HCT116 (cell line): ENCODE data around the gene CDKAL1. TPM values are rescaled to one million over a fixed set of nuclear protein-coding genes. Genes with fewer than 3 reads are reported as not detected.

ENCODE experiments used
- ATAC-seq: fragments of 200-7000 bp; cut with Tn5 transposase; 2 replicates; pipeline ENCODE4 v1.9.1; 2020; ENCODE audit warnings: mild to moderate bottlenecking, moderate library complexity
- BruUV-seq: library from RNA; stranded (reverse); fragments of 400-500 nt; replicated peaks from 2 replicates; lab custom pipeline; 2021; lab: Mats Ljungman, UMichigan
- CTCF ChIA-PET: fragments of 300-600 bp; sonication (Branson Sonifier 250); formaldehyde crosslinking; loops from one replicate; lab custom pipeline; 2021; ENCODE audit warnings: antibody characterized with exemption; lab: Charles Lee
- POLR2A ChIA-PET: fragments of 300-600, 350-600 bp; sonication (Branson Sonifier 250); formaldehyde crosslinking; loops from one replicate; lab custom pipeline; 2021; ENCODE audit warnings: antibody characterized with exemption; lab: Charles Lee
- RAD21 ChIA-PET, 2 experiments: fragments of 300-600 bp; sonication (Branson Sonifier 250); formaldehyde crosslinking; loops; one replicate each; lab custom pipeline; 2023; ENCODE audit warnings: low total read pairs in 2 of 2; ENCODE audit not compliant: uncharacterized antibody in 2 of 2, unreplicated experiment in 2 of 2, low non-redundant PET in 1 of 2; lab: Charles Lee
- DNase-seq: peaks from one replicate; pipeline ENCODE4 v3.0.0-alpha.2; 2010; ENCODE audit warnings: low read depth, low spot score
- H2AFZ ChIP-seq: fragments of 200-600 bp; shearing (Covaris generic), sonication (generic); 2 replicates; pipeline ENCODE4 v1.6.1; 2017; ENCODE audit warnings: low read depth, mixed run types, mixed read lengths, antibody characterized with exemption, low read length; ENCODE audit not compliant: poor library complexity, severe bottlenecking
- H3K27ac ChIP-seq: 2 replicates; pipeline ENCODE4 v1.5.1; 2012; ENCODE audit warnings: low read depth, low read length
- H3K27me3 ChIP-seq: fragments of 200-600 bp; sonication (generic); 2 replicates; pipeline ENCODE4 v1.6.1; 2016; ENCODE audit warnings: mixed run types, low read length, mixed read lengths; ENCODE audit not compliant: insufficient read depth
- H3K36me3 ChIP-seq, 2 experiments: fragments of 200-500 bp in 1 of 2; fragments of 200-600 bp in 1 of 2; sonication (Bioruptor generic) in 1 of 2; sonication (generic) in 1 of 2; 2 replicates each; pipeline versions ENCODE4 v1.5.1 to v1.6.1; 2014 to 2016; ENCODE audit warnings: low read length in 2 of 2, inconsistent platforms in 1 of 2, mixed read lengths in 1 of 2, mixed run types in 1 of 2; ENCODE audit not compliant: insufficient read depth in 2 of 2, control insufficient read depth in 1 of 2
- H3K4me1 ChIP-seq, 2 experiments: fragments of 200-600 bp in 1 of 2; sonication (generic) in 1 of 2; 2 replicates each; pipeline versions ENCODE4 v1.5.1 to v1.6.1; 2012 to 2017; ENCODE audit warnings: low read length in 2 of 2, inconsistent platforms in 1 of 2, mild to moderate bottlenecking in 1 of 2, mixed read lengths in 1 of 2, mixed run types in 1 of 2, moderate library complexity in 1 of 2; ENCODE audit not compliant: insufficient read depth in 2 of 2, control insufficient read depth in 1 of 2
- H3K4me2 ChIP-seq: fragments of 200-600 bp; sonication (generic); 2 replicates; pipeline ENCODE4 v1.6.1; 2017; ENCODE audit warnings: mixed run types, low read length, mixed read lengths
- H3K4me3 ChIP-seq, 2 experiments: fragments of 200-600 bp in 1 of 2; sonication (generic) in 1 of 2; replicated peaks in 1 of 2; 2 replicates each; pipeline ENCODE4 v1.5.1; 2011 to 2016; ENCODE audit warnings: low read length in 2 of 2, control low read depth in 1 of 2, low read depth in 1 of 2, mild to moderate bottlenecking in 1 of 2, mixed read lengths in 1 of 2, mixed run types in 1 of 2
- H3K79me2 ChIP-seq: fragments of 200-600 bp; sonication (generic); 2 replicates; pipeline ENCODE4 v1.6.1; 2017; ENCODE audit warnings: mild to moderate bottlenecking, mixed run types, low read length, moderate library complexity, mixed read lengths; ENCODE audit not compliant: insufficient read depth
- H3K9ac ChIP-seq: fragments of 200-600 bp; sonication (generic); 2 replicates; pipeline ENCODE4 v1.6.1; 2016; ENCODE audit warnings: low read length, mixed read lengths
- H3K9me2 ChIP-seq: fragments of 200-600 bp; sonication (generic), shearing (Covaris generic); 2 replicates; pipeline ENCODE4 v1.6.1; 2017; ENCODE audit warnings: mixed run types, mild to moderate bottlenecking, moderate library complexity; ENCODE audit not compliant: insufficient read depth
- H3K9me3 ChIP-seq, 2 experiments: fragments of 200-500 bp in 1 of 2; fragments of 200-600 bp in 1 of 2; sonication (Bioruptor generic) in 1 of 2; sonication (generic) in 1 of 2; 2 replicates each; pipeline ENCODE4 v1.6.1; 2014 to 2017; ENCODE audit warnings: low read length in 2 of 2, mixed read lengths in 2 of 2, inconsistent platforms in 1 of 2, low read depth in 1 of 2, mild to moderate bottlenecking in 1 of 2, mixed run types in 1 of 2, moderate library complexity in 1 of 2; ENCODE audit not compliant: control insufficient read depth in 1 of 2, insufficient read depth in 1 of 2
- H4K20me1 ChIP-seq: fragments of 200-600 bp; sonication (generic), shearing (Covaris generic); 2 replicates; pipeline ENCODE4 v1.6.1; 2017; ENCODE audit warnings: mixed run types, mild to moderate bottlenecking, moderate library complexity; ENCODE audit not compliant: insufficient read depth
- CBX3 ChIP-seq: IDR thresholded peaks from 2 replicates; pipeline ENCODE4 v1.6.1; 2012; ENCODE audit warnings: low read depth
- EGR1 ChIP-seq: IDR thresholded peaks from 2 replicates; pipeline ENCODE4 v1.6.1; 2012; ENCODE audit warnings: low read depth
- ELF1 ChIP-seq: IDR thresholded peaks from 2 replicates; pipeline ENCODE4 v1.6.1; 2012; ENCODE audit warnings: low read depth, borderline replicate concordance
- EZH2 ChIP-seq: fragments of 200-600 bp; sonication (generic); IDR thresholded peaks from 2 replicates; pipeline ENCODE4 v1.6.1; 2017; ENCODE audit warnings: antibody characterized with exemption, mixed run types
- POLR2AphosphoS5 ChIP-seq: IDR thresholded peaks from 2 replicates; pipeline ENCODE4 v1.6.1; 2011; ENCODE audit warnings: mild to moderate bottlenecking, low read depth, low read length, moderate library complexity
- SRF ChIP-seq: IDR thresholded peaks from 2 replicates; pipeline ENCODE4 v1.6.1; 2012; ENCODE audit warnings: low read depth
- YY1 ChIP-seq: IDR thresholded peaks from 2 replicates; pipeline ENCODE4 v1.6.1; 2011; ENCODE audit warnings: low read length, low read depth, moderate library complexity, mild to moderate bottlenecking; ENCODE audit not compliant: insufficient replicate concordance; ENCODE audit errors: extremely low read depth
- ZNF274 ChIP-seq: fragments of 200-500 bp; sonication (Bioruptor generic); IDR thresholded peaks from 2 replicates; pipeline ENCODE4 v1.6.1; 2014; ENCODE audit warnings: mild to moderate bottlenecking, low read depth, low read length, inconsistent platforms
- intact Hi-C: fragments of 100-400 bp; cut with micrococcal nuclease; formaldehyde crosslinking; loops from 2 replicates; pipeline ENCODE4 v1.10.0; 2022
- total RNA-seq: library from RNA; stranded (reverse); gene quantifications from one replicate; pipeline ENCODE4 v1.2.1, GENCODE V29; 2021; ENCODE audit not compliant: unreplicated experiment
- TF ChIP-seq, protein P1 (sequence below): IDR thresholded peaks from 2 replicates; pipeline ENCODE4 v1.6.1; 2012; ENCODE audit warnings: low read depth
- TF ChIP-seq, protein P2 (sequence below), 3 experiments: fragments of 200-600 bp in 1 of 3; sonication (generic) in 1 of 3; IDR thresholded peaks in 2 of 3; conservative IDR thresholded peaks in 1 of 3; 2 replicates each; pipeline ENCODE4 v1.5.1; 2012 to 2017; ENCODE audit warnings: low read depth in 2 of 3, low read length in 2 of 3, antibody characterized with exemption in 1 of 3, borderline replicate concordance in 1 of 3, control low read depth in 1 of 3, mild to moderate bottlenecking in 1 of 3, mixed read lengths in 1 of 3, mixed run types in 1 of 3, moderate library complexity in 1 of 3; ENCODE audit not compliant: insufficient read depth in 1 of 3

The CDKAL1 gene
- total RNA-seq, 1 experiment from 2014 or later = 14.9 TPM

DNA sequence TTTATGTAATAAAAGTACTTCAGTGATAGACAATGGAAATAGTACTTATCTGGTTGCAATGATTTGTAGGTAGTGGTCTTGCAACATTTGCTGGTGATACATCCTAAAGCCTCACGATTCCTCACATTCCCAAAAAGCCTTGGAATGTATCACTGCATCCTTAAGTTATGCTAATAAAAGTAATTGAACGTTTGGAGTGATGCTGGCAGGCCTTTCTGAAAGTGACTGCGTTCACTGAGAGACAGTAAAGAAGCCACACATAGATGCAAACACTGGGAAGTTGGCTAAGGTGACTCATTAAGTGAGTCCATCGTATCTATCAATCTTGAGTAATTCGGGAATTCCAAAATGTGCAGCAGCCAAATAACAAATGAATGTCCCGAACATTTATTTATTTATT is 615.2 kb downstream of the CDKAL1 start:
- H3K9me2 ChIP-seq = no peaks in the 10 kb centered on the region
- no peak overlapping the region for H3K9ac ChIP-seq
- H4K20me1 ChIP-seq = no peaks in the 10 kb centered on the region
- no peak overlapping the region for H2AFZ ChIP-seq
- no peaks in the 10 kb centered on the region for H3K79me2 ChIP-seq
- no peak overlapping the region for H3K27ac ChIP-seq
- H3K36me3 ChIP-seq = no peaks in the 10 kb centered on the region
- no peaks in the 10 kb centered on the region for H3K4me1 ChIP-seq
- no TSS peak for BruUV-seq
- DNase-seq (no peak), ATAC-seq (no peak)
- CTCF ChIA-PET = no interaction called here
- H3K9me3 ChIP-seq = no peaks in the 10 kb centered on the region
- TF ChIP-seq, protein P1, sequence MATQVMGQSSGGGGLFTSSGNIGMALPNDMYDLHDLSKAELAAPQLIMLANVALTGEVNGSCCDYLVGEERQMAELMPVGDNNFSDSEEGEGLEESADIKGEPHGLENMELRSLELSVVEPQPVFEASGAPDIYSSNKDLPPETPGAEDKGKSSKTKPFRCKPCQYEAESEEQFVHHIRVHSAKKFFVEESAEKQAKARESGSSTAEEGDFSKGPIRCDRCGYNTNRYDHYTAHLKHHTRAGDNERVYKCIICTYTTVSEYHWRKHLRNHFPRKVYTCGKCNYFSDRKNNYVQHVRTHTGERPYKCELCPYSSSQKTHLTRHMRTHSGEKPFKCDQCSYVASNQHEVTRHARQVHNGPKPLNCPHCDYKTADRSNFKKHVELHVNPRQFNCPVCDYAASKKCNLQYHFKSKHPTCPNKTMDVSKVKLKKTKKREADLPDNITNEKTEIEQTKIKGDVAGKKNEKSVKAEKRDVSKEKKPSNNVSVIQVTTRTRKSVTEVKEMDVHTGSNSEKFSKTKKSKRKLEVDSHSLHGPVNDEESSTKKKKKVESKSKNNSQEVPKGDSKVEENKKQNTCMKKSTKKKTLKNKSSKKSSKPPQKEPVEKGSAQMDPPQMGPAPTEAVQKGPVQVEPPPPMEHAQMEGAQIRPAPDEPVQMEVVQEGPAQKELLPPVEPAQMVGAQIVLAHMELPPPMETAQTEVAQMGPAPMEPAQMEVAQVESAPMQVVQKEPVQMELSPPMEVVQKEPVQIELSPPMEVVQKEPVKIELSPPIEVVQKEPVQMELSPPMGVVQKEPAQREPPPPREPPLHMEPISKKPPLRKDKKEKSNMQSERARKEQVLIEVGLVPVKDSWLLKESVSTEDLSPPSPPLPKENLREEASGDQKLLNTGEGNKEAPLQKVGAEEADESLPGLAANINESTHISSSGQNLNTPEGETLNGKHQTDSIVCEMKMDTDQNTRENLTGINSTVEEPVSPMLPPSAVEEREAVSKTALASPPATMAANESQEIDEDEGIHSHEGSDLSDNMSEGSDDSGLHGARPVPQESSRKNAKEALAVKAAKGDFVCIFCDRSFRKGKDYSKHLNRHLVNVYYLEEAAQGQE = no peak
- TF ChIP-seq CBX3 (no peak), POLR2AphosphoS5 (no peak), EGR1 (no peak), ELF1 (no peak), SRF (no peak), EZH2 (no peak), ZNF274 (no peak), YY1 (no peak)
- TF ChIP-seq, protein P2, sequence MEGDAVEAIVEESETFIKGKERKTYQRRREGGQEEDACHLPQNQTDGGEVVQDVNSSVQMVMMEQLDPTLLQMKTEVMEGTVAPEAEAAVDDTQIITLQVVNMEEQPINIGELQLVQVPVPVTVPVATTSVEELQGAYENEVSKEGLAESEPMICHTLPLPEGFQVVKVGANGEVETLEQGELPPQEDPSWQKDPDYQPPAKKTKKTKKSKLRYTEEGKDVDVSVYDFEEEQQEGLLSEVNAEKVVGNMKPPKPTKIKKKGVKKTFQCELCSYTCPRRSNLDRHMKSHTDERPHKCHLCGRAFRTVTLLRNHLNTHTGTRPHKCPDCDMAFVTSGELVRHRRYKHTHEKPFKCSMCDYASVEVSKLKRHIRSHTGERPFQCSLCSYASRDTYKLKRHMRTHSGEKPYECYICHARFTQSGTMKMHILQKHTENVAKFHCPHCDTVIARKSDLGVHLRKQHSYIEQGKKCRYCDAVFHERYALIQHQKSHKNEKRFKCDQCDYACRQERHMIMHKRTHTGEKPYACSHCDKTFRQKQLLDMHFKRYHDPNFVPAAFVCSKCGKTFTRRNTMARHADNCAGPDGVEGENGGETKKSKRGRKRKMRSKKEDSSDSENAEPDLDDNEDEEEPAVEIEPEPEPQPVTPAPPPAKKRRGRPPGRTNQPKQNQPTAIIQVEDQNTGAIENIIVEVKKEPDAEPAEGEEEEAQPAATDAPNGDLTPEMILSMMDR (IDR thresholded peaks at IDR 0.05 in 2 of 3, conservative IDR thresholded peaks at IDR 0.05 in 1 of 3; ENCODE audit: borderline replicate concordance in 1 of 3, insufficient read depth in 1 of 3, low read depth in 2 of 3, low read length in 2 of 3) = no peak
- POLR2A ChIA-PET = no interaction called here
- H3K4me3 ChIP-seq = no peak overlapping the region
- RAD21 ChIA-PET = no interaction called here
- no peak overlapping the region for H3K4me2 ChIP-seq
- no peaks in the 10 kb centered on the region for H3K27me3 ChIP-seq
- intact Hi-C loops = no loop called here
